Liver (tissue), 9 donors: ENCODE data around the gene HES3. TPM values are rescaled to one million over a fixed set of nuclear protein-coding genes. Genes with fewer than 3 reads are reported as not detected.

Experiments
- DNase-seq: peaks from one replicate; pipeline ENCODE4 v3.0.0-alpha.2; 2017; ENCODE audit warnings: low spot score
- H3K27ac ChIP-seq, 2 donors: one replicate each; pipeline ENCODE4 v1.7.0; 2013; ENCODE audit warnings: inconsistent platforms in 2 of 2, low read length in 2 of 2, control low read depth in 1 of 2, low read depth in 1 of 2, mild to moderate bottlenecking in 1 of 2
- H3K27me3 ChIP-seq, 4 donors: one replicate each; pipeline versions ENCODE4 v1.6.1 to v1.7.0; 2013; ENCODE audit warnings: low read length in 3 of 4, inconsistent platforms in 1 of 4, mild to moderate bottlenecking in 1 of 4, moderate library complexity in 1 of 4; ENCODE audit not compliant: control insufficient read depth in 4 of 4, insufficient read depth in 4 of 4
- H3K36me3 ChIP-seq, 4 donors: one replicate each; pipeline versions ENCODE4 v1.6.1 to v1.7.0; 2013; ENCODE audit warnings: low read length in 3 of 4, mild to moderate bottlenecking in 3 of 4, low read depth in 1 of 4, moderate library complexity in 1 of 4; ENCODE audit not compliant: control insufficient read depth in 4 of 4, insufficient read depth in 3 of 4
- H3K4me1 ChIP-seq, 4 donors: one replicate each; pipeline versions ENCODE4 v1.6.1 to v1.7.0; 2013; ENCODE audit warnings: low read length in 3 of 4, mild to moderate bottlenecking in 3 of 4, moderate library complexity in 1 of 4; ENCODE audit not compliant: control insufficient read depth in 4 of 4, insufficient read depth in 4 of 4
- H3K4me3 ChIP-seq, 3 donors: one replicate each; pipeline versions ENCODE4 v1.6.1 to v1.7.0; 2013; ENCODE audit warnings: low read length in 3 of 3, control low read depth in 1 of 3, low read depth in 1 of 3, mild to moderate bottlenecking in 1 of 3
- H3K9ac ChIP-seq, 2 donors: one replicate each; pipeline ENCODE4 v1.7.0; 2013; ENCODE audit warnings: low read length in 2 of 2, mild to moderate bottlenecking in 2 of 2, moderate library complexity in 2 of 2, control low read depth in 1 of 2, low read depth in 1 of 2
- H3K9me3 ChIP-seq, 4 donors: one replicate each; pipeline versions ENCODE4 v1.6.1 to v1.7.0; 2013; ENCODE audit warnings: low read length in 3 of 4; ENCODE audit not compliant: control insufficient read depth in 4 of 4
- ATF3 ChIP-seq: IDR thresholded peaks from 2 replicates; pipeline ENCODE4 v1.6.1; 2016; ENCODE audit warnings: antibody characterized with exemption
- CTCF ChIP-seq: fragments of 150-350 bp; IDR thresholded peaks from 2 replicates; pipeline ENCODE4 v1.5.1; 2017; ENCODE audit warnings: improper control_type of control experiment, low read depth, low read length; ENCODE audit not compliant: missing input control
- EGR1 ChIP-seq, 2 donors: IDR thresholded peaks; 2 replicates each; pipeline ENCODE4 v1.6.1; 2016 to 2018; ENCODE audit warnings: antibody characterized with exemption in 2 of 2, low read depth in 2 of 2
- FOXA1 ChIP-seq: IDR thresholded peaks from 2 replicates; pipeline ENCODE4 v1.6.1; 2016; ENCODE audit warnings: antibody characterized with exemption
- FOXA2 ChIP-seq: IDR thresholded peaks from 2 replicates; pipeline ENCODE4 v1.6.1; 2016; ENCODE audit warnings: antibody characterized with exemption
- GABPA ChIP-seq, 2 donors: IDR thresholded peaks in 1 of 2; conservative IDR thresholded peaks in 1 of 2; 2 replicates each; pipeline ENCODE4 v1.6.1; 2016; ENCODE audit warnings: antibody characterized with exemption in 2 of 2, mild to moderate bottlenecking in 1 of 2, moderate library complexity in 1 of 2
- HNF4A ChIP-seq, 2 donors: conservative IDR thresholded peaks; 2 replicates each; pipeline ENCODE4 v1.6.1; 2016; ENCODE audit warnings: antibody characterized with exemption in 2 of 2, mild to moderate bottlenecking in 2 of 2
- HNF4G ChIP-seq: IDR thresholded peaks from 2 replicates; pipeline ENCODE4 v1.6.1; 2016; ENCODE audit warnings: antibody characterized with exemption
- JUND ChIP-seq, 2 donors: IDR thresholded peaks; 2 replicates each; pipeline ENCODE4 v1.6.1; 2016; ENCODE audit warnings: antibody characterized with exemption in 2 of 2
- MAX ChIP-seq: IDR thresholded peaks from 2 replicates; pipeline ENCODE4 v1.6.1; 2016; ENCODE audit warnings: antibody characterized with exemption
- NR2F2 ChIP-seq: IDR thresholded peaks from 2 replicates; pipeline ENCODE4 v1.6.1; 2016; ENCODE audit warnings: antibody characterized with exemption
- RAD21 ChIP-seq, 2 donors: IDR thresholded peaks; 2 replicates each; pipeline ENCODE4 v1.6.1; 2016; ENCODE audit warnings: antibody characterized with exemption in 2 of 2, mild to moderate bottlenecking in 2 of 2
- REST ChIP-seq: IDR thresholded peaks from 2 replicates; pipeline ENCODE4 v1.6.1; 2016; ENCODE audit warnings: antibody characterized with exemption, mild to moderate bottlenecking
- RXRA ChIP-seq, 2 donors: IDR thresholded peaks; 2 replicates each; pipeline ENCODE4 v1.6.1; 2017 to 2018; ENCODE audit warnings: antibody characterized with exemption in 2 of 2, mild to moderate bottlenecking in 1 of 2
- SP1 ChIP-seq: IDR thresholded peaks from 2 replicates; pipeline ENCODE4 v1.6.1; 2018; ENCODE audit warnings: antibody characterized with exemption, mild to moderate bottlenecking
- TAF1 ChIP-seq: conservative IDR thresholded peaks from 2 replicates; pipeline ENCODE4 v1.6.1; 2016; ENCODE audit warnings: antibody characterized with exemption, mild to moderate bottlenecking
- YY1 ChIP-seq: IDR thresholded peaks from 2 replicates; pipeline ENCODE4 v1.6.1; 2016; ENCODE audit warnings: antibody characterized with exemption, mild to moderate bottlenecking
- ZBTB33 ChIP-seq: IDR thresholded peaks from 2 replicates; pipeline ENCODE4 v1.6.1; 2016; ENCODE audit warnings: antibody characterized with exemption
- WGBS: extraction: QIAGEN DNeasy Blood & Tissue Kit; methylation state at CpG from one replicate; pipeline ENCODE4 v1.1.7; 2013; 5-methylcytosine and 5-hydroxymethylcytosine counted together
- polyA plus RNA-seq, 2 donors: library from polyadenylated mRNA; stranded (reverse) in 1 of 2; unstranded in 1 of 2; fragments of 200-250 nt in 1 of 2; fragments of >200 nt in 1 of 2; fragmentation: Nextera tagmentation in 1 of 2; extraction: Ambion mirVana in 1 of 2; gene quantifications; one replicate each; pipeline versions ENCODE4 v1.2.1 to v1.2.3, GENCODE V29; 2013 to 2015
- total RNA-seq, 2 donors: library from RNA; depleted of rRNA; stranded (reverse); fragments of >200 nt; gene quantifications; one replicate each; pipeline ENCODE4 v1.2.3, GENCODE V29; 2014
- donor health status: healthy.
- donor health status: healthy.
- donor health status: healthy.
- donor health status: healthy.
- donor health status: healthy.

The HES3 gene
- total and polyA plus RNA-seq, 4 donors = not detected

- H3K9ac ChIP-seq = no peak overlapping the region
- H3K27me3 ChIP-seq = no peaks in the 10 kb centered on the region
- no peaks in the 10 kb centered on the region for H3K9me3 ChIP-seq
- DNase-seq = no peak
- H3K4me1 ChIP-seq = no peaks in the 10 kb centered on the region
- WGBS = 70% methylated on average over 6 of the region's 6 CpGs
- peaks cover 6 to 43% (median 28%) of the 10 kb centered on the region in 4 donors for H3K36me3 ChIP-seq
- no peak overlapping the region for H3K4me3 ChIP-seq
- no peak overlapping the region for H3K27ac ChIP-seq
- no peak for TF ChIP-seq FOXA1
- no peak for TF ChIP-seq TAF1
- TF ChIP-seq YY1 = no peak
- TF ChIP-seq MAX = no peak
- no peak for TF ChIP-seq ATF3
- TF ChIP-seq GABPA (IDR thresholded peaks at IDR 0.05 in 1 of 2, conservative IDR thresholded peaks at IDR 0.05 in 1 of 2) = no peak
- TF ChIP-seq SP1 = no peak
- TF ChIP-seq RXRA (IDR thresholded peaks at IDR 0.05) = no peak
- no peak for TF ChIP-seq JUND (IDR thresholded peaks at IDR 0.05)
- TF ChIP-seq EGR1 (IDR thresholded peaks at IDR 0.05; ENCODE audit: low read depth in 2 of 2) = no peak
- no peak for TF ChIP-seq FOXA2
Measured at GRCh38 chr1:6222636-6223035, 21.3 kb upstream of the HES3 start.

- Histone ChIP-seq H3K36me3 (peaks cover 6 to 50% (median 30%) of the 10 kb centered on the region in 4 donors), H3K4me3 (no peak overlapping the region), H3K27ac (no peak overlapping the region), H3K9ac (no peak overlapping the region), H3K27me3 (no peaks in the 10 kb centered on the region), H3K4me1 (no peaks in the 10 kb centered on the region), H3K9me3 (no peaks in the 10 kb centered on the region)
- WGBS = 97% methylated on average over 13 of the region's 13 CpGs
- no peak for DNase-seq
- TF ChIP-seq ATF3 (no peak), GABPA (IDR thresholded peaks at IDR 0.05 in 1 of 2, conservative IDR thresholded peaks at IDR 0.05 in 1 of 2) (no peak), FOXA2 (no peak), CTCF (no peak), HNF4A (conservative IDR thresholded peaks at IDR 0.05) (no peak), YY1 (no peak), HNF4G (no peak)
Measured at GRCh38 chr1:6223617-6224016, 20.4 kb upstream of the HES3 start.

- peaks cover 6 to 54% (median 31%) of the 10 kb centered on the region in 4 donors for H3K36me3 ChIP-seq
- 83% methylated on average over 15 of the region's 15 CpGs for WGBS
- no peak for DNase-seq
- no peaks in the 10 kb centered on the region for H3K27me3 ChIP-seq
- no peak for TF ChIP-seq SP1
- no peak for TF ChIP-seq ZBTB33
- TF ChIP-seq ATF3 = no peak
- TF ChIP-seq REST = no peak
- TF ChIP-seq TAF1 = no peak
- no peak for TF ChIP-seq HNF4G
- no peak for TF ChIP-seq NR2F2
- no peak for TF ChIP-seq FOXA1
- no peak for TF ChIP-seq YY1
- no peak for TF ChIP-seq JUND (IDR thresholded peaks at IDR 0.05)
- TF ChIP-seq HNF4A (conservative IDR thresholded peaks at IDR 0.05) = no peak
- TF ChIP-seq FOXA2 = no peak
- no peak for TF ChIP-seq RAD21 (IDR thresholded peaks at IDR 0.05)
- no peak for TF ChIP-seq EGR1 (IDR thresholded peaks at IDR 0.05; ENCODE audit: low read depth in 2 of 2)
- no peak for TF ChIP-seq GABPA (IDR thresholded peaks at IDR 0.05 in 1 of 2, conservative IDR thresholded peaks at IDR 0.05 in 1 of 2)
- no peaks in the 10 kb centered on the region for H3K4me1 ChIP-seq
- no peak overlapping the region for H3K4me3 ChIP-seq
- H3K9me3 ChIP-seq = no peaks in the 10 kb centered on the region
- no peak overlapping the region for H3K9ac ChIP-seq
- no peak overlapping the region for H3K27ac ChIP-seq
Measured at GRCh38 chr1:6224718-6225117, 19.3 kb upstream of the HES3 start.
